GM20431 (cell line): ENCODE data around the gene ZNF780B.
"Not testable (repeated sequence)": the region's sequence is repeated elsewhere in the genome, so short reads cannot be mapped to it uniquely, and the experiment has no call there.

Source experiments
- in situ Hi-C: fragments of 300-500 bp; cut with MseI, MboI; formaldehyde crosslinking; loops from one replicate; pipeline ENCODE4 v1.15.0; 2020; ENCODE audit warnings: low sequenced_read_pairs; ENCODE audit not compliant: unreplicated experiment

ZNF780B gene

DNA sequence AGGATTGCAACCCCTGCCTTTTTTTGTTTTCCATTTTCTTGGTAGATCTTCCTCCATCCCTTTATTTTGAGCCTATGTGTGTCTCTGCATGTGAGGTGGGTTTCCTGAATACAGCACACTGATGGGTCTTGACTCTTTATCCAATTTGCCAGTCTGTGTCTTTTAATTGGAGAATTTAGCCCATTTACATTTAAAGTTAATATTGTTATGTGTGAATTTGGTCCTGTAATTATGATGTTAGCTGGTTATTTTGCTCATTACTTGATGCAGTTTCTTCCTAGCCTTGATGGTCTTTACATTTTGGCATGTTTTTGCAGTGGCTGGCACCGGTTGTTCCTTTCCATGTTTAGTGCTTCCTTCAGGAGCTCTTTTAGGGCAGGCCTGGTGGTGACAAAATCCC is 14.3 kb downstream of the ZNF780B start:
- in situ Hi-C loops, result not testable (repeated sequence)

- in situ Hi-C loops, result not testable (repeated sequence)
Measured at GRCh38 chr19:40038047-40038446, 18.0 kb downstream of the ZNF780B start.

DNA sequence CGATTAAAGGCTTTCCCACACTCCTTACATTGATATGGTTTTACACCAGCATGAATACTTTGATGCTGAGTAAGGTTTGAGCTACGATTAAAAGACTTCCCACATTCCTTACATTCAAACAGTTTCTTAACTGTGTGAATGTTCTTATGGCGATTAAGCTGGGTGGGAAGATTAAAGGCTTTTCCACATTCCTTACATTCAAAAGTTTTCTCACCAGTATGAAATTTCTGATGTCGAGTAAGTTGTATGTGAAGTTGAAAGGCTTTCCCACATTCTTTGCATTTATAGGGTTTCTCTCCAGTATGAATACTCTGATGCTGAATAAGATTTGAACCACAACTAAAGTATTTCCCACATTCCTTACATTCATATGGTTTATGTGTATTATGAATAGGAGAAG is 20.0 kb downstream of the ZNF780B start:
- in situ Hi-C loops, result no loop called here

DNA sequence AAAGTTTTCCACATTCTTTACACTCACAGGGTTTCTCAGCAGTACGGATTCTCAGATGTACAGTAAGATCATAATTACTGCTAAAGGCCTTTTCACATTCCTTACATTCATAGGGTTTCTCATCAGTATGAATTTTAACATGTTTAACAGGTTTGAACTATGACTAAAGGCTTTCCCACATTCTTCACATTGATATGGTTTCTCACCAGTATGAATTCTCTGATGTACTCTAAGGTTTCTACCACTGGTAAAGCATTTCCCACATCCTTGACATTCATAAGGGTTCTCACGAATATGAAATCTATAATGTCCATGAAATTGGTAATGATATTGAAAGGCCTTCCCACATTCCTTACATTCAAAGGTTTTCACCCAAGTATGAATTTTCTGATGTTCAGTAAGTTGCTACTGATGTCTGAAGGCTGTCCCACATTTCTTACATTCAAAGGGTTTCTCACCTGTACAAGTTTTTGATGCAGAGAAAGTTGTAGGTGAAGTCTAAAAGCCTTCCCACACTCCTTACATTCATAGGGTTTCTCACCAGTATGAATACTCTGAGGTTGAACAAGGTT is 22.0 kb downstream of the ZNF780B start:
- in situ Hi-C loops, result no loop called here

DNA sequence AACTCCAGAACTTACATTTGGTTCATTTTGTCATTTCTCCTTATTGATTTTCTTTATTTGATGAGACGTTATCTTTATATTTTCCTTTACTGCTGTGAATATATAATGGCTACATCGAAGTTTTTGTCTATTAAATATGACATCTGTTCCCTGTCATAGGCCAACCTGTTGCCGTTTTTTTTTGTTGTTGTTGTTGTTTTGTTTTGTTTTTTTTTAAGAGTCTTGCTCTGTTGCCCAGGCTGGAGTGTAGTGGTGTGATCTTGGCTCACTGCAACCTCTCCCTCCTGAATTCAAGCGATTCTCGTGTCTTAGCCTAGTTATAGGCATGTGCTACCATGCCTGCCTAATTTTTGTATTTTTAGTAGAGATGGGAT is 29.4 kb downstream of the ZNF780B start:
- in situ Hi-C loops, result no loop called here

GRCh38 chr19:40025938-40026596 is 30.0 kb downstream of the ZNF780B start:
- in situ Hi-C loops, result no loop called here

DNA sequence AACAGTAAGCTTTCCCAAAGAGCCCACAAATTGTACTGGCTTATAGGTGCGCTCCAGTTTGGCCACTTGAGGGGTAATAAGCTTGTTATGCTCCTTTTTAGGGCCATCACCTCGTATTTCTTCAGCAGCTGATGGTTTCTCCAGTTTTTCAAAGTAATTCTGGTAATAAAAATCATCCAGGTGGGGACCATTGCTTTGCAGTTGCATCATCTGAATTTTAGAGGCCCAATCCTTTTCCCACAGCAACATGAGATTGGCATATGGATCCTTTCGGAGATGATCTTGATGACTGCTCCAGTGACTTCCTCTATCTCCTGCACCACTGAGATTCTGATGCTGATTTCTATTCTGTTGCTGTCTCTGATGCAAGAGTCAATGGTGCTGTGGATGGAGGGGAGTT is 32.1 kb downstream of the ZNF780B start:
- in situ Hi-C loops, result no loop called here

- in situ Hi-C loops, result no loop called here
Measured at GRCh38 chr19:40013991-40014390, 42.0 kb downstream of the ZNF780B start.

DNA sequence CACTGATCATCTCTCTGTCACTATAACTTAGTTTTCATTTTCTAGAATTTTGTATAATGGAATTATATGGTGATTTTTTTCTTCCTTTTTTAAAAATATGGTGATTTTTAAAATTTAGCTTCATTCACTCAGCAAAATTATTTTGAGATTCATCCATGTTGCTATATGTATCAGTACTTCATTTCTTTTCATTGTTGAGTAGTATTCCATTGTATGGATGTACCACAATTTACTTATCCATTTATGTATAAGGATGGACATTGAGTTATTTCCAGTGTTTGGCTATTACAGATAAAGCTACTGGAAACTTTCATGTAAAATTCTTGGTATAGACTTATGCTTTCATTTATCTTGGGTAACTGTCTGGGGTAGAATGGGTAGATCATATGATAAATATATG is 46.4 kb downstream of the ZNF780B start:
- in situ Hi-C loops, result no loop called here

DNA sequence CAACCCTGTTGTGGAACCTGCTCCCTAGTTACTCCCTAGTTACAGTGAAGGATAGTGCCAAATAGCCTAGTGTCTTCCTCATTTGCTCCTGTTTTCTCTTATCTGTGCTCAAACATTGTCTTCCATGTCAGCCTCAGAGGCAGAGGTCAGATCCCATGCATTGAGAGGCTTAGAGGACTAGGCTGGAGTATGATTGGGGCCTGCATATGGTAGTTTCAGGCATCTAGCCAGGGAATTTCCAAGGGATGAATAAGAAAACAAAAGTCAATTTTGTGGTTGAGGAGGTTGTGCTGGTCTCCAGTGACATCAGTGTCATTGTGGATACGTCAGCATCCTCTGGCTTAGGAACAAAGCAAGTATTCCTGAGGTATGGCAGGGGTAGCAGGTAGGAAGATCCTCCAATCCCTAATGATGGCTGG is 49.7 kb downstream of the ZNF780B start:
- in situ Hi-C loops, result no loop called here

- in situ Hi-C loops, result no loop called here
Measured at GRCh38 chr19:40005691-40006272, 50.2 kb downstream of the ZNF780B start.

GRCh38 chr19:39998501-39998900 is 57.5 kb downstream of the ZNF780B start:
- in situ Hi-C loops, result no loop called here

DNA sequence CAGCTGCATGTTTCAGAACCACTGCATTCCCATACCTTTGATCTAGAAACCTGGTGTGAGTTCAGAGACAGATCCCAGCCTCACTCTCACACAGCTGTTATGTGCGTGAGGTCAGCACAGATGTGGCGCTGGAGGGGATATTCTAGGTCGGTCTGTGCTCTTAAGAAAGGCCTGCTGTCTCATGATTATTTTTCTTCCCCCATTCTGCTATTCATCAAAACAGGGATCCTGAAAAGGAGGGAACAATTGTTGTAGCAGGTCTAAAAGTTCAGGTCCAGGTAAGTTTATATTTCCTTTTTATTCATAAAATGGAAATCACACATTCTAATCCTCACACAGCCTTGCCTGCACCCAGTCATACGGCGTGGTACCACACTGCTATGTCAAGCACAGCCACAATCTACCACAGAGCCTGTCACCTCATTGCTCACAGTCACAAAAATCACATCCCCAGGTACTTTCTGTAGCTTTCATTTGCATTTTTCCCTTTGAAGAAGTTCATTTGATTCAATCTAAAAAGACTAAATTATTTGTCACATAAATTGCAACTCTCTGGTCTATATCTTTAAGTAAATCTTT is 58.3 kb downstream of the ZNF780B start:
- in situ Hi-C loops, result no loop called here

GRCh38 chr19:39996811-39997637 is 59.0 kb downstream of the ZNF780B start, which contains the start of gene ZNF546:
ZNF546 (plus strand) TSS chr19:39997060; CDS start chr19:39998327, 1,267 bp downstream.
- in situ Hi-C loops, result no loop called here

GRCh38 chr19:39996218-39996810 is 59.7 kb downstream of the ZNF780B start:
- in situ Hi-C loops, result no loop called here

- in situ Hi-C loops, result no loop called here
Measured at GRCh38 chr19:39995794-39996193, 60.2 kb downstream of the ZNF780B start.

DNA sequence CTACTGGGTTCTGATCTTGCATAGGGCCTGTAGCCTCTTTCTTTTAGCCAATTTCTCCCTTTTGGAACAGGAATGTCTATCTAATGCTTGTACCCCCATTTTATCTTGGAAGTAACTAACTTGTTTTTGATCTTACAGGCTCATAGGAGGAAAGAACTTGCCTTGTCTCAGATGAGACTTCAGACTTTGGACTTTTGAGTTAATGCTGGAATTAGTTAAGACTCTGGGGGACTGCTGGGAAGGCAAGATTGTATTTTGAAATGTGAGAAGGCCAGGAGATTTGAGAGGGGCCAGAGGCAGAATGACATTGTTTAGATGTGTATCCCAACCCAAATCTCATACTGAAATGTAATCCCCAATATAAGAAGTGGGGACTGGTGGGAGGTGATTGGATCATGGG is 61.7 kb downstream of the ZNF780B start:
- in situ Hi-C loops, result no loop called here

DNA sequence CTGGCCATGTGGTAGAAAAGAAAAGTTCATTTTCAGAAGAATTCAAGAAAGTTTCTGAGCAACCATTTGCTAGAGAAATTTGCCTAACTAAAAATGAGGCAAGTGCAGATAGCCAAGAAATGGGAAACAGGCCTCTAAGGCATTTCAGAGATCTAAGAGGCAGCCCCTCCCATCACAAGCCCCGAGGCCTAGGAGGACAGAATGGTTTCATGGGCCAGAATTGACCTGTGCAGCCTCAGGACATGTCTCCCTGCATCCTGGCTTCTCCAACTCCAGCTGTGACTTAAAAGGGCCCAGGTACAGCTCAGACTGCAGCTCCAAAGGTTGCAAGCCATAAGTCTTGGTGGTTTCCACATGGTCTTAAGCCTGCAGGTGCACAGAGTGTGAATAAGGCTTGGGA is 62.4 kb downstream of the ZNF780B start:
- in situ Hi-C loops, result no loop called here

DNA sequence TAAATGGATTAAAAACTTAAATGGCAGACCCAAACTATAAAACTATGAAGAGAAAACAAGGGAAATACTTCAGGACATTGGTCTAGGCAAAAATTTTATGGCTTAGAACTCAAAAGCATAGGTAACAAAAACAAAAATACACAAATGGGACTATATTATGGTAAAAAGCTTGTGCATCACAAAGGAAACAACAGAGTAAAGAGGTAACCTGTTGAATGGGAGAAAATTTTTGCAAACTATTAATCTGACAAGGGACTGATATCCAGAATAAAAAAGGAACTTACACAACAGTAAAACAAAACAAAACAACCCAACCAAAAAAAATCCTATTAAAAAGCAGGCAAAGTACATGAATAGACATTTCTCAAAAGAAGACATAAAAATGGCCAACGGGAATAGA is 68.4 kb downstream of the ZNF780B start:
- in situ Hi-C loops, result no loop called here

DNA sequence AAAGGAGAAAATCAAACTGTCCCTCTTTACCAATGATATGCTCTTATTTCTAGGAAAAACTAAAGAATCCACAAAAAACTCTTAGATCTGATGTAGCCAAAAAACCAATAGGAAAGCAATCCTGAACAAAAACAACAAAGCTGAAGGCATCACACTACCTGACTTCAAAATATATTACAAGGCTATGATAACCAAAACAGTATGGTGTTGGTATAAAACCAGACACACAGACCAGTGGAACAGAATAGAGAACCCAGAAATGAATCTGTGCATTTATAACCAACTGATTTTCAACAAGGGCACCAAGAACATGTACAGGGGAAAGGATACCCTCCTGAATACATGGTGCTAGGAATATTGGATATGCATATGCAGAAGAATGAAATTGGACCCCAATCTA is 68.9 kb downstream of the ZNF780B start:
- in situ Hi-C loops, result no loop called here
